A549 treated with CORT108297 at 1 μM for 4 hours (cell line): ENCODE data around the gene ERCC5. TPM values are rescaled to one million over a fixed set of nuclear protein-coding genes. Genes with fewer than 3 reads are reported as not detected.

Source experiments
- total RNA-seq: library from RNA; stranded (reverse); fragments of 200-300 nt; extraction: Qiagen RNA extraction; gene quantifications from 5 replicates; pipeline ENCODE4 v1.2.3, GENCODE V29; 2022

Gene ERCC5
- total RNA-seq = 15.4 to 19.7 TPM (median 16.9 TPM) in 5 replicates

GRCh38 chr13:102845630-102846260, at the start of gene ERCC5:
Gene ERCC5 (plus strand): TSS chr13:102846032. CDS start chr13:102846267, 235 bp downstream.

GRCh38 chr13:102798581-102799425, 47.0 kb upstream of the ERCC5 start, which contains the start of the genes BIVM and POGLUT2:
Gene BIVM (plus strand): TSS chr13:102799119. CDS start chr13:102807268, 8,149 bp downstream.
Gene POGLUT2 (minus strand): TSS chr13:102798976. CDS start chr13:102798670, 306 bp downstream.

Other genes with a start within 250 kb of the ERCC5 start
- 15.5 to 18.9 TPM (median 17.1 TPM) in 5 replicates for gene TPP2, start 249.0 kb upstream of the ERCC5 start, total RNA-seq
- not detected in 5 replicates for gene METTL21C, start 151.0 kb upstream of the ERCC5 start, total RNA-seq
- gene TEX30, start 72.2 kb upstream of the ERCC5 start, total RNA-seq = 13.0 to 18.3 TPM (median 14.2 TPM) in 5 replicates
- gene POGLUT2, start 47.1 kb upstream of the ERCC5 start, total RNA-seq = 5.2 to 7.1 TPM (median 6.7 TPM) in 5 replicates
- 3.3 to 5.5 TPM (median 5.1 TPM) in 5 replicates for gene BIVM, start 46.9 kb upstream of the ERCC5 start, total RNA-seq
- not detected in 5 replicates for gene SLC10A2, start 220.4 kb downstream of the ERCC5 start, total RNA-seq